Subcutaneous adipose tissue (tissue), 4 donors: ENCODE results near the gene NAB1. TPM values are rescaled to one million over a fixed set of nuclear protein-coding genes. Genes with fewer than 3 reads are reported as not detected.

ENCODE experiments used
- total RNA-seq, 4 donors: library from RNA; depleted of rRNA; stranded (reverse); fragments of >200 nt; gene quantifications; one replicate each; pipeline ENCODE4 v1.1.0, GENCODE V29; 2016
- TF ChIP-seq, protein P1 (sequence below): fragments of 450-650 bp; IDR thresholded peaks from one replicate; pipeline ENCODE4 v1.5.1; 2016; ENCODE audit warnings: low read depth, mild to moderate bottlenecking, control low read depth, antibody characterized with exemption, moderate library complexity

The NAB1 gene
- total RNA-seq, 4 donors from 2014 or later = 45.2 to 60.1 (median 56.3) TPM

DNA sequence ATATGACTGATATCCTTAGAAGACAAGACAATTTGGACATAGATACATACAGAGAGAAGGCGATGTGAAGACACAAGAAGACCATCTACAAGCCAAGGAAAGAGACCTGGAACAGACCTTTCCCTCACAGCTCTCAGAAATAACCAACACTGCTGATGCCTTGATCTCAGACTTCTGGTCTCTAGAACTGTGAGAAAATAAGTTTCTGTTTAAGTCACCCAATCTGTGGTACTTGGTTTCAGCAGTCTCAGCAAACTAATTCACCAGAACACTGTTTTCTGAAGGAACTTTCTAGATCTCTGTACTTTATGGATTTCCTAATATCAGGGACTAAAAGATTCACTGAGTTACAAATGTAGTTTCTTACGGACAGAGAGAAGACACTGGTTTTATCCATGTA, 58.8 kb downstream of the NAB1 start:
- TF ChIP-seq, protein P1, sequence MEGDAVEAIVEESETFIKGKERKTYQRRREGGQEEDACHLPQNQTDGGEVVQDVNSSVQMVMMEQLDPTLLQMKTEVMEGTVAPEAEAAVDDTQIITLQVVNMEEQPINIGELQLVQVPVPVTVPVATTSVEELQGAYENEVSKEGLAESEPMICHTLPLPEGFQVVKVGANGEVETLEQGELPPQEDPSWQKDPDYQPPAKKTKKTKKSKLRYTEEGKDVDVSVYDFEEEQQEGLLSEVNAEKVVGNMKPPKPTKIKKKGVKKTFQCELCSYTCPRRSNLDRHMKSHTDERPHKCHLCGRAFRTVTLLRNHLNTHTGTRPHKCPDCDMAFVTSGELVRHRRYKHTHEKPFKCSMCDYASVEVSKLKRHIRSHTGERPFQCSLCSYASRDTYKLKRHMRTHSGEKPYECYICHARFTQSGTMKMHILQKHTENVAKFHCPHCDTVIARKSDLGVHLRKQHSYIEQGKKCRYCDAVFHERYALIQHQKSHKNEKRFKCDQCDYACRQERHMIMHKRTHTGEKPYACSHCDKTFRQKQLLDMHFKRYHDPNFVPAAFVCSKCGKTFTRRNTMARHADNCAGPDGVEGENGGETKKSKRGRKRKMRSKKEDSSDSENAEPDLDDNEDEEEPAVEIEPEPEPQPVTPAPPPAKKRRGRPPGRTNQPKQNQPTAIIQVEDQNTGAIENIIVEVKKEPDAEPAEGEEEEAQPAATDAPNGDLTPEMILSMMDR = no peak

DNA sequence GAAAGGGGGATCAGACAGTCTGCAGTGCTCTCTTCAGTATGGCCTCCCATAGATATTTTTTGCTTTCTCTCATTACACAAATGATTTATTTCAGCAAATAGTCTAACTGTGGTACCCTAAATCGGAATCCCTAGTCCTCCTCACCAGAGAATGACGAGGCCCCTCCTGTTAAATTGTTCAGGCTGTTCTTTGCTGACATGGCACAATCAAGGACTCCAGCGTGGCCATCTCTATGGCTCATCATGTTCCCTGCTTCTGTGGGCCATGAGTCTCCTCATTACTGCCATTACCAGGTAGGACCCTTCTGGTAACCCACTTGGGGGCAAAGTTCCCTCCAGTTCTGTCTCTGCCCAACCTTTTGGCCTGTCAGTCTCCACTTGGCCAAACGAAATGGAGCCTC, 62.2 kb downstream of the NAB1 start:
- TF ChIP-seq, protein P1 = no peak

DNA sequence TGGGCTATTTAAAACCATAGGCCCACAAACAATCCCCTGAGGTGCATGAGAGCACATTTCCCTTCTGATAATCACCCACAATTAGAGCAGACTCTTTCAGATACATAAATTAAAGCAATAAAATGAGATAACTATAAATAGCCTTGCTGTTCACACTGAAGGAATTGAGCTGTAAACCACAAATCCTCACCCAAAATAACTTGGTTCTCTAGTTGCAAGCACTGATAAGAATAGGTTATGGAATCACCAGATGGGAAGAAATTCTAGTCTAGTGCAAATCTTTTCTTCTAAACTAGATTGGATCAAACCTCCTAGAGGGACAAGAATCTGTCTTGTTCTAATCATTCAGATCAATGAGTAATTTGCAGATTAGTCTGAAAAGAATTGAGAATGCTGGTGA, 64.6 kb downstream of the NAB1 start:
- TF ChIP-seq, protein P1 = no peak

DNA sequence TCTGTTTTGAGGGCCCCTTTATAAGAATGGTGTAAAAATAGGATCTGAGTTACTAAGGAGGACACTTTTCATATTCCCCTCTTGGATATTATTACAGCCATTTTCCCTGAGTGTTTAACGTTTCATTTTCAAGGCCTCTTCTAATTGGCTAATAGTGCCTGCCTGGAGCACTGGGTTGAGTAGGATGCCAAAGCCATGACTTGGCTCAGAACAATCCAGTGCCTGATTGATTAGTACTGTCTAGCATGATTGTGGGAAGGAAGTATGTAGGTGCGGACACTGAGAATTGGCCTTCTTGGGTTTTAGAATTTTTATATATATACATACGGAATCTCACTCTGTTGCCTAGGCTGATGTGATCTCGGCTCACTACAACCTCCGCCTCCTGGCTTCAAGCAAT, 66.1 kb downstream of the NAB1 start:
- TF ChIP-seq, protein P1 = no peak

DNA sequence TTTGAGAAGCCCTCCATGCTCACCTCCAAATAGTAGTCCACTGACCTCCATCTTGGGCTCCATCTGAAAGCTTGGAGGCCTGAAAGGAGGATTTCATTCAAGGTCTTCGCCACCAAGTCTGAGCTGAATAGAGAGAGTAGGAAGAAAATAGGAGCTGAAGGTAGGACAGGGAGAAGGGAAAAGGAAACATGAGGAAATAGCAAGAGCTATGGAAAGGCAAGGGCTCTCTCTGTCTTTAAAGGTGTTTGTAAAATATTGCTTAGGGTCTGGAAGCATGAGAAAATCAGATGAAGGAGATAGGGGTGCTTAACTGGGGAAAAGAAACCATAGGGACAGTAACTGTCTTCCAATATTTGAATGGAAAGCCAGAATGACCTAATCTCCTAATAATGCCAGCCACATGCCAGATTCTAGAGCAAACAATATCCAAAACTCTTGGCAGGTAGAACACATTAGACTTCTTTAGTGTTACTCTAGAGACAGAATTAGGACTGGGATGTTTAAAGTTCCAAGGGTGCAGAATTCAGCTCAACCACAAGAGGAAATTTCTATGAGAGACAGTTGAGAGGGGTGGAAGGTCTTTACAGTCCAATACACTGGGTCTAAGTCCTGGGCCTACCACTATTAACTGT, 67.4 kb downstream of the NAB1 start:
- TF ChIP-seq, protein P1 = no peak

DNA sequence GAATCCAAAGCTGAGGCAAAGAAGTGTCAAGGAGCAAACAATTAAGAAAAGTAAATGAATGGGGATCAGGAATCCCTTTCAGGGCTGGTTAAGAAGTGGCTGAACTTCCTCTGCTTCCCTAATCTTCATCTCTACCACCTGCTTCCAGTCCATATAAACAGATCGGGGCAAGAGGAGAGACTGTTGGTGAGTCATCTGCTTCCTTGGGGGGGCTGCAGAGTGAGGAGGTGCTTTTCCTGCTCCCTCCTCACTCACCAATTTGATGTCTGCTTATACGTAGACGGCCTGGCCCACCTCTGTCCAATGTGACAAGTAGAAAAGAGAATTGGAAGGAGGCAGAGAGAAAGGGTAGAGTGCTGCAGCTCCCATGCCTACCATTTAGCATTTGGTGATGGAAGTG, 68.4 kb downstream of the NAB1 start:
- TF ChIP-seq, protein P1 = no peak

DNA sequence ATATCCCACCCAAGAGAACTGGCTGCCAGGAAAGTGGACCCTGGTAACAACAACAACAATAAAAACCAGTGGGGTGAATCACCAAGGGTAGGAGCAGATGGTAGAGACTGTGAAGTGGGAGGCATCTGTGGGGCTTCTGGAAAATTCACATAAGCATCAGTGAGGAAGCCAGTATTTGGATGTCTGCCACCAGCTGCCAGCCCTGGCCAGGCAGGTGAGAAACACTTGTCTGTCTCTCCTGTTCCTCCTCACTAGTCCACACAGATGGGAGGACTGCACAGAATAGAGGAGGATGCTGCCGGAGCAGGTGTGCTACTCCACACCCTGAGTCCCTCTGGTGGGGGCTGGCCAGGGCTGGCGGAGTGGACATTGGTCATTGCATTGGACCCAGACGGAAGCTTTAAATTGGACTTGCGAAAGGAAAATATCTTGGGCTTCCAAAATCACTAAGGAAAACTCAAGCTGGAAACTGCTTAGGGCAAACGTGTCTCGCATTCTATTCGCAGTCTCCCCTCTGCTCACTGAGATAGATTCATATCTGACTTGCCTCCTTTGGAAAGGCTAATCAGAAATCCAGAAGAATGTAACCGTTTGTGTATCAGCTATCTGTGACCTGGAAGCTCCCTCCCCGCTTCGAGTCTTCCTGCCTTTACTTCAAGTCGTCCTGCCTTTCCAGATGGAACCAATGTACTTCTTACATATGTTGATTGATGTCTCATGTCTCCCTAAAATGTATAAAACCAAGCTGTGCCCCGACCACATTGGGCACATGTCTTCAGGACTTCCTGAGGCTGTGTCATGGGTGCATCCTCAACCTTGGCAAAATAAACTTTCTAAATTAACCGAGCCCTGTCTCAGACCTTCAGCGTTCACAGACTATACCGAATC, 69.1 kb downstream of the NAB1 start:
- TF ChIP-seq, protein P1 = no peak
